ENCODE results near the gene ZDHHC6. TPM values are rescaled to one million over a fixed set of nuclear protein-coding genes. Genes with fewer than 3 reads are reported as not detected.
A peak's percentile ranks its signal among the peaks of the same experiment; 100 is the strongest.

ZDHHC6 gene
- total and polyA plus RNA-seq, 2 donors from 2014 or later = 37.5 to 73.8 TPM

- intact Hi-C loops (cut with DNase I) = no loop called here
- FAIRE-seq (no peak), DNase-seq (peak in 2 of 5 donors; percentile 5 to 53)
- peak overlapping the region; percentile 84 to 90 for H3K27ac ChIP-seq (ENCODE audit: low read depth in 2 of 2, low read length in 2 of 2)
- no peaks in the 10 kb centered on the region for H3K9me3 ChIP-seq (ENCODE audit: control insufficient read depth in 2 of 3, insufficient read depth in 1 of 3, low read length in 3 of 3)
- peaks cover 0 to 17% (median 3%) of the 10 kb centered on the region in 3 donors for H3K4me1 ChIP-seq (ENCODE audit: control insufficient read depth in 2 of 3, insufficient read depth in 2 of 3, low read depth in 1 of 3, low read length in 3 of 3)
- peaks cover 0 to 7% (median 0%) of the 10 kb centered on the region in 3 donors for H3K36me3 ChIP-seq (ENCODE audit: control insufficient read depth in 2 of 3, insufficient read depth in 3 of 3, low read length in 3 of 3)
- no peak for TF ChIP-seq CTCF (IDR thresholded peaks at IDR 0.05; ENCODE audit: borderline replicate concordance, extremely low read depth, insufficient read depth)
- H3K9ac ChIP-seq (ENCODE audit: low read length in 3 of 3) = peak overlapping the region; percentile 80 to 92 (median 91)
- no peaks in the 10 kb centered on the region for H3K27me3 ChIP-seq (ENCODE audit: control insufficient read depth, insufficient read depth, low read length)
- H3K4me3 ChIP-seq (ENCODE audit: low read length in 3 of 3) = peak overlapping the region; percentile 93 to 99 (median 94)
Observed at GRCh38 chr10:112446055-112446854, 459 bp downstream of the ZDHHC6 start.

- peaks cover 3 to 11% (median 10%) of the 10 kb centered on the region in 3 donors for H3K36me3 ChIP-seq (ENCODE audit: control insufficient read depth in 2 of 3, insufficient read depth in 3 of 3, low read length in 3 of 3)
- intact Hi-C loops (cut with DNase I) = no loop called here
- DNase-seq (no peak), FAIRE-seq (no peak)
- H3K27ac ChIP-seq (ENCODE audit: low read depth in 2 of 2, low read length in 2 of 2) = no peak overlapping the region
- H3K27me3 ChIP-seq (ENCODE audit: control insufficient read depth, insufficient read depth, low read length) = no peaks in the 10 kb centered on the region
- TF ChIP-seq CTCF (IDR thresholded peaks at IDR 0.05; ENCODE audit: borderline replicate concordance, extremely low read depth, insufficient read depth) = no peak
- no peak overlapping the region for H3K4me3 ChIP-seq (ENCODE audit: low read length in 3 of 3)
- H3K9ac ChIP-seq (ENCODE audit: low read length in 3 of 3) = no peak overlapping the region
- H3K4me1 ChIP-seq (ENCODE audit: control insufficient read depth in 2 of 3, insufficient read depth in 2 of 3, low read depth in 1 of 3, low read length in 3 of 3) = peaks cover 0 to 10% (median 3%) of the 10 kb centered on the region in 3 donors
- no peaks in the 10 kb centered on the region for H3K9me3 ChIP-seq (ENCODE audit: control insufficient read depth in 2 of 3, insufficient read depth in 1 of 3, low read length in 3 of 3)
Observed at GRCh38 chr10:112442063-112442462, 4.7 kb downstream of the ZDHHC6 start.

GRCh38 chr10:112441520-112441919, 5.2 kb downstream of the ZDHHC6 start:
- no peak for DNase-seq
- Histone ChIP-seq H3K27ac (ENCODE audit: low read depth in 2 of 2, low read length in 2 of 2) (no peak overlapping the region), H3K4me1 (ENCODE audit: control insufficient read depth in 2 of 3, insufficient read depth in 2 of 3, low read depth in 1 of 3, low read length in 3 of 3) (peaks cover 0 to 10% (median 3%) of the 10 kb centered on the region in 3 donors), H3K9me3 (ENCODE audit: control insufficient read depth in 2 of 3, insufficient read depth in 1 of 3, low read length in 3 of 3) (no peaks in the 10 kb centered on the region), H3K9ac (ENCODE audit: low read length in 3 of 3) (no peak overlapping the region), H3K4me3 (ENCODE audit: low read length in 3 of 3) (no peak overlapping the region), H3K27me3 (ENCODE audit: control insufficient read depth, insufficient read depth, low read length) (no peaks in the 10 kb centered on the region), H3K36me3 (ENCODE audit: control insufficient read depth in 2 of 3, insufficient read depth in 3 of 3, low read length in 3 of 3) (peaks cover 3 to 11% (median 10%) of the 10 kb centered on the region in 3 donors)
- no peak for FAIRE-seq
- no peak for TF ChIP-seq CTCF (IDR thresholded peaks at IDR 0.05; ENCODE audit: borderline replicate concordance, extremely low read depth, insufficient read depth)
- intact Hi-C loops (cut with DNase I) = no loop called here

Data from kidney (tissue), 14 donors.